ENCODE results near the gene EVX2.

DNA sequence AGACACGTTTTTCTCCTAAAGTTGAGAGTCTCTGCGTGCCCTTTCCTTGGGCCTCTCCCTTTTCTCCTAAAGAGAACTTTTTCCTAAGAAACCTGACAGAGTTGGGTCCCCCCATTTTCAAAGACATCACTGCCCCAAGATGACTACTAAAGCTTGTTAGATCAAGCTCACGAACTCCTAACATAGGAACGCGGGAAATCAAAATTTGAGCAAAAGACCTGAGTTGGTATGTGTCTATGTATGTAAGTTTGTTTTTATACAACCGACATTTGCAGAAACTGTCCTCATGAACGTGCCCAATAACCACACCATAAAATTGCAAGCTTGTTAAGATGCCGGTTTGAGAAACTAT, 10.1 kb upstream of the EVX2 start:
- TF ChIP-seq, protein P1, sequence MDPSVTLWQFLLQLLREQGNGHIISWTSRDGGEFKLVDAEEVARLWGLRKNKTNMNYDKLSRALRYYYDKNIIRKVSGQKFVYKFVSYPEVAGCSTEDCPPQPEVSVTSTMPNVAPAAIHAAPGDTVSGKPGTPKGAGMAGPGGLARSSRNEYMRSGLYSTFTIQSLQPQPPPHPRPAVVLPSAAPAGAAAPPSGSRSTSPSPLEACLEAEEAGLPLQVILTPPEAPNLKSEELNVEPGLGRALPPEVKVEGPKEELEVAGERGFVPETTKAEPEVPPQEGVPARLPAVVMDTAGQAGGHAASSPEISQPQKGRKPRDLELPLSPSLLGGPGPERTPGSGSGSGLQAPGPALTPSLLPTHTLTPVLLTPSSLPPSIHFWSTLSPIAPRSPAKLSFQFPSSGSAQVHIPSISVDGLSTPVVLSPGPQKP (IDR thresholded peaks at IDR 0.05; ENCODE audit: borderline replicate concordance, low read depth, low read length): no peak
- TF ChIP-seq CTCF (conservative IDR thresholded peaks at IDR 0.05; ENCODE audit: low read depth, low read length) (no peak), USF2 (IDR thresholded peaks at IDR 0.05; ENCODE audit: low read depth, low read length) (no peak), CEBPB (IDR thresholded peaks at IDR 0.05; ENCODE audit: low read depth, low read length) (no peak), SMC3 (IDR thresholded peaks at IDR 0.05; ENCODE audit: low read depth, low read length) (no peak), MAZ (IDR thresholded peaks at IDR 0.05; ENCODE audit: borderline replicate concordance, low read depth, low read length) (no peak), RCOR1 (IDR thresholded peaks at IDR 0.05; ENCODE audit: insufficient replicate concordance, low read length) (no peak), MAFK (IDR thresholded peaks at IDR 0.05; ENCODE audit: low read depth, low read length) (no peak), RAD21 (IDR thresholded peaks at IDR 0.05; ENCODE audit: low read length) (no peak), POLR2A (IDR thresholded peaks at IDR 0.05; ENCODE audit: low read depth, low read length) (no peak)

Data from IMR-90 (cell line).